Breast epithelium (tissue), 3 donors: Measurements from ENCODE around the gene DCAF15.

ENCODE experiments used
- POLR2A ChIP-seq: fragments of 450-650 bp; IDR thresholded peaks from one replicate; pipeline ENCODE4 v1.6.1; 2016; ENCODE audit warnings: antibody characterized with exemption, mild to moderate bottlenecking, moderate library complexity
- POLR2AphosphoS5 ChIP-seq, 3 donors: sonication (generic); formaldehyde crosslinking; IDR thresholded peaks; one replicate each; pipeline ENCODE4 v1.6.1; 2017; ENCODE audit warnings: antibody characterized with exemption in 3 of 3
- TF ChIP-seq, protein P1 (sequence below), 3 donors: fragments of 450-650 bp; IDR thresholded peaks; one replicate each; pipeline ENCODE4 v1.5.1; 2016 to 2017; ENCODE audit warnings: antibody characterized with exemption in 3 of 3, mild to moderate bottlenecking in 3 of 3, moderate library complexity in 3 of 3

DNA sequence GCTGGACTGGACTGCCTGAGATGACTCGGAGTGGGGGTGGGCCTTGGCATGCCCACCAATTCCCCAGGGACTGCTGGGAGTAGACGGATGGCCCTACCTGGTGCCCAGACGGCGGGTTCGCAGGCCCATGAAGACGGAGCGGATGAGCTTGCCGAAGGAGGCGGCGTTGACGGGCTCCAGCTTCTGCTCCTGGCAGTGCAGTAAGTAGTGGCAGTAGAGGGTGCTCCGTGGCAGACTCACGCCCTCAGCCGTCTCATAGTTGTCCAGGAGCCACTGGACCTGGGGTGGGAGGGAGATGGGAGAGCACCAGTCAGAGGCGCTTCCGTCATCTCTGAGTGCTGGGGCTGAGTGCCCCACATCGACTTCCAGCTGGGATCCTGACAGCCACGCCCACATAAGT is 17.6 kb downstream of the DCAF15 start:
- TF ChIP-seq, protein P1, sequence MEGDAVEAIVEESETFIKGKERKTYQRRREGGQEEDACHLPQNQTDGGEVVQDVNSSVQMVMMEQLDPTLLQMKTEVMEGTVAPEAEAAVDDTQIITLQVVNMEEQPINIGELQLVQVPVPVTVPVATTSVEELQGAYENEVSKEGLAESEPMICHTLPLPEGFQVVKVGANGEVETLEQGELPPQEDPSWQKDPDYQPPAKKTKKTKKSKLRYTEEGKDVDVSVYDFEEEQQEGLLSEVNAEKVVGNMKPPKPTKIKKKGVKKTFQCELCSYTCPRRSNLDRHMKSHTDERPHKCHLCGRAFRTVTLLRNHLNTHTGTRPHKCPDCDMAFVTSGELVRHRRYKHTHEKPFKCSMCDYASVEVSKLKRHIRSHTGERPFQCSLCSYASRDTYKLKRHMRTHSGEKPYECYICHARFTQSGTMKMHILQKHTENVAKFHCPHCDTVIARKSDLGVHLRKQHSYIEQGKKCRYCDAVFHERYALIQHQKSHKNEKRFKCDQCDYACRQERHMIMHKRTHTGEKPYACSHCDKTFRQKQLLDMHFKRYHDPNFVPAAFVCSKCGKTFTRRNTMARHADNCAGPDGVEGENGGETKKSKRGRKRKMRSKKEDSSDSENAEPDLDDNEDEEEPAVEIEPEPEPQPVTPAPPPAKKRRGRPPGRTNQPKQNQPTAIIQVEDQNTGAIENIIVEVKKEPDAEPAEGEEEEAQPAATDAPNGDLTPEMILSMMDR (IDR thresholded peaks at IDR 0.05) = no peak
- no peak for TF ChIP-seq POLR2A
- TF ChIP-seq POLR2AphosphoS5 (IDR thresholded peaks at IDR 0.05) = no peak
